Measurements from ENCODE around the gene CXorf58. TPM values are rescaled to one million over a fixed set of nuclear protein-coding genes. Genes with fewer than 3 reads are reported as not detected.

CXorf58 gene
- total and polyA plus RNA-seq, 2 donors (not counting 1 experiment from before 2014, with no cell fraction given): 0.07 TPM; not detected in 1

DNA sequence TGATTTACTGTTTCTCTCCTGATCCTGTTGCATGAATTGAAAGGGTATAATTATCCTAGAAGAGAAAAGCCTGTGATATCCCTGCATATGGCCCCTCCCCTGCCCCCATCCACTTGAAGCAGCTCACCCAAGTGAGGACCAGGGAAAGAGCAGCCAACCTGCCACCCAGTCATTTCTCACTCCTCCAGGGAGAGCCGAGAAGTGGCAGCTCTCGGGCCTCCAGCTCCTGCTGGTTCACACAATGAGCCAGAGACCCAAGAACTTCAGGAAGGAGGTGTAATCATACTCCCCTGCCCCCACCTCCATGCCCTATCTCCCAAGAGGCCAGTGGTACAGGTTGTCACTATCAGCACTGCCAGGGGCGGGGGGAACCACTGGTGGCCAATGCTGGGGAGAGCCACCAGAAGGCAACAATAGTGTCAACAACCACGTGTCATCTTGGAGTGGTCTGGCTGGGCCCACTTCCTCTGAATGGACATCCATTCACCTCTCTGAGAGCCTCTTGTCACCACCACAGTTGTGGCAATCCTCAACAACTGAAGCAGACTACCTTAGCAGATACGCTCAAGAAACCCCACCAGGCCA is 43.0 kb upstream of the CXorf58 start:
- CTCF ChIA-PET: no interaction called here

DNA sequence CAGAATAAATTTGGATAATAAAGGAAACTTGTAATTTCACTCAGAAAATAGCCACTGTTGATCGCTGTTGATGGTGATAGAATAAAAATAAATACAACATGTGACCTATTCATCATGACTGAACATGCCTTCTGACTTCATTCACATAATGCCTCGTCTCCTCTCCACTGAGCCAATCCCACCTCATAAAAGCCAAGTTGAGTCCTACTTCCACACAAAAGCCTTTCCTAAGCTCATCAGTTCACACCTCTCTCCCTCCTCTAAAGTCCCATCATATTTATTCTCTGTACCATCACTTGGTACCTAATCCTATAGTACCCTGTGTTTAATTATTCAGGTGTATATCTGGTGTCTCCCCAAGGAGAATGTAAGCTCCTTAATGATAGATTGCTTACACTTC is 37.8 kb upstream of the CXorf58 start:
- H3K79me2 ChIP-seq (ENCODE audit: control insufficient read depth, insufficient read depth, low read length): no peaks in the 10 kb centered on the region
- no peak for ATAC-seq (ENCODE audit: low read depth)
- no peaks in the 10 kb centered on the region for H3K27me3 ChIP-seq (replicated peaks in 1 of 4; ENCODE audit: control extremely low read depth in 1 of 4, control insufficient read depth in 3 of 4, insufficient read depth in 4 of 4, low read length in 3 of 4)
- POLR2A ChIA-PET: no interaction called here
- intact Hi-C loops (cut with micrococcal nuclease): no loop called here
- no peaks in the 10 kb centered on the region for H4K20me1 ChIP-seq (ENCODE audit: control insufficient read depth, insufficient read depth, low read length, poor library complexity, severe bottlenecking)
- H3K9ac ChIP-seq (ENCODE audit: low read length): no peak overlapping the region
- no peak overlapping the region for H3K27ac ChIP-seq (ENCODE audit: low read length in 2 of 2)
- H3K4me3 Mint-ChIP-seq: no peak overlapping the region
- H3K36me3 ChIP-seq (replicated peaks in 1 of 2; ENCODE audit: control extremely low read depth in 1 of 2, control insufficient read depth in 1 of 2, extremely low read depth in 1 of 2, insufficient read depth in 2 of 2, low read length in 1 of 2): no peaks in the 10 kb centered on the region
- TF ChIP-seq EZH2 (IDR thresholded peaks at IDR 0.05; ENCODE audit: borderline replicate concordance, insufficient read depth, low read depth, low read length, poor library complexity, severe bottlenecking): no peak
- no peak for TF ChIP-seq CTCF (IDR thresholded peaks at IDR 0.05)
- H3K27ac Mint-ChIP-seq: no peak overlapping the region
- H3K9me3 ChIP-seq (ENCODE audit: control extremely low read depth in 1 of 3, control insufficient read depth in 2 of 3, insufficient read depth in 1 of 3, low read length in 2 of 3): no peaks in the 10 kb centered on the region
- no peak overlapping the region for H3K4me2 ChIP-seq (replicated peaks; ENCODE audit: low read depth, low read length, poor library complexity, severe bottlenecking)
- no peak for DNase-seq
- CTCF ChIA-PET: no interaction called here
- H3K4me1 Mint-ChIP-seq: no peaks in the 10 kb centered on the region
- no peak overlapping the region for H3K4me3 ChIP-seq (ENCODE audit: control extremely low read depth in 1 of 5, extremely low read depth in 1 of 5, insufficient read depth in 1 of 5, low read depth in 2 of 5, low read length in 4 of 5)
- no CpG with 5 or more reads among the region's 2 CpGs for WGBS (ENCODE audit: insufficient coverage)
- no peaks in the 10 kb centered on the region for H3K9me3 Mint-ChIP-seq (ENCODE audit: insufficient read depth)
- H3K27me3 Mint-ChIP-seq: no peaks in the 10 kb centered on the region
- no peaks in the 10 kb centered on the region for H3K4me1 ChIP-seq (ENCODE audit: control insufficient read depth in 2 of 2, insufficient read depth in 2 of 2, low read length in 2 of 2)
- no peak overlapping the region for H2AFZ ChIP-seq (ENCODE audit: insufficient read depth, low read depth, low read length, poor library complexity, severe bottlenecking)

More for the DNA sequence above, 43.0 kb upstream of the CXorf58 start:
- POLR2A ChIA-PET: no interaction called here
- Histone ChIP-seq H3K27me3 (replicated peaks in 1 of 4; ENCODE audit: control extremely low read depth in 1 of 4, control insufficient read depth in 3 of 4, insufficient read depth in 4 of 4, low read length in 3 of 4) (no peaks in the 10 kb centered on the region), H3K4me2 (replicated peaks; ENCODE audit: low read depth, low read length, poor library complexity, severe bottlenecking) (no peak overlapping the region), H3K4me3 (ENCODE audit: control extremely low read depth in 1 of 5, extremely low read depth in 1 of 5, insufficient read depth in 1 of 5, low read depth in 2 of 5, low read length in 4 of 5) (no peak overlapping the region), H3K79me2 (ENCODE audit: control insufficient read depth, insufficient read depth, low read length) (no peaks in the 10 kb centered on the region), H3K36me3 (replicated peaks in 1 of 2; ENCODE audit: control extremely low read depth in 1 of 2, control insufficient read depth in 1 of 2, extremely low read depth in 1 of 2, insufficient read depth in 2 of 2, low read length in 1 of 2) (no peaks in the 10 kb centered on the region), H3K4me1 (ENCODE audit: control insufficient read depth in 2 of 2, insufficient read depth in 2 of 2, low read length in 2 of 2) (no peaks in the 10 kb centered on the region), H3K9me3 (ENCODE audit: control extremely low read depth in 1 of 3, control insufficient read depth in 2 of 3, insufficient read depth in 1 of 3, low read length in 2 of 3) (no peaks in the 10 kb centered on the region), H4K20me1 (ENCODE audit: control insufficient read depth, insufficient read depth, low read length, poor library complexity, severe bottlenecking) (no peaks in the 10 kb centered on the region), H3K9ac (ENCODE audit: low read length) (no peak overlapping the region), H3K27ac (ENCODE audit: low read length in 2 of 2) (no peak overlapping the region), H2AFZ (ENCODE audit: insufficient read depth, low read depth, low read length, poor library complexity, severe bottlenecking) (no peak overlapping the region)
- Mint-ChIP-seq H3K27me3 (no peaks in the 10 kb centered on the region), H3K4me1 (no peaks in the 10 kb centered on the region), H3K27ac (no peak overlapping the region), H3K9me3 (ENCODE audit: insufficient read depth) (no peaks in the 10 kb centered on the region), H3K4me3 (no peak overlapping the region)
- ATAC-seq (ENCODE audit: low read depth) (no peak), DNase-seq (no peak)
- no peak for TF ChIP-seq EZH2 (IDR thresholded peaks at IDR 0.05; ENCODE audit: borderline replicate concordance, insufficient read depth, low read depth, low read length, poor library complexity, severe bottlenecking)
- TF ChIP-seq CTCF (IDR thresholded peaks at IDR 0.05): no peak
- WGBS (ENCODE audit: insufficient coverage): 100% methylated on average over 2 of the region's 5 CpGs
- intact Hi-C loops (cut with micrococcal nuclease): no loop called here
